ENCODE results near the gene TSEN15.

GRCh38 chr1:184078564-184079249 lies 27.2 kb downstream of the TSEN15 start:
- TF ChIP-seq MAX (CRISPR knock-in tag; IDR thresholded peaks at IDR 0.05), result no peak
- no peak for TF ChIP-seq ZNF740 (CRISPR knock-in tag; IDR thresholded peaks at IDR 0.05)
- TF ChIP-seq ZNF740 (tag; IDR thresholded peaks at IDR 0.05), result no peak
- TF ChIP-seq SIN3B (IDR thresholded peaks at IDR 0.05; ENCODE audit: low read depth), result no peak
- no peak for TF ChIP-seq ETS1 (conservative IDR thresholded peaks at IDR 0.05; ENCODE audit: control insufficient read depth, low read depth, low read length)
- no peak for TF ChIP-seq JUND (IDR thresholded peaks at IDR 0.05; ENCODE audit: borderline replicate concordance, low read depth, low read length)
- no peak for TF ChIP-seq JUND (tag; IDR thresholded peaks at IDR 0.05; ENCODE audit: borderline replicate concordance, low read depth, low read length)
- no peak for TF ChIP-seq CTCF (IDR thresholded peaks at IDR 0.05 in 2 of 3, conservative IDR thresholded peaks at IDR 0.05 in 1 of 3; ENCODE audit: insufficient read depth in 2 of 3, low read depth in 1 of 3, low read length in 3 of 3)
- TF ChIP-seq NR3C1 (CRISPR knock-in tag; IDR thresholded peaks at IDR 0.05), result no peak

Measured in K562 (cell line).